Glomerular visceral epithelial cell (primary cell): ENCODE measurements around the gene BCL2L13.
A peak's percentile ranks its signal among the peaks of the same experiment; 100 is the strongest.
"Not testable (repeated sequence)": the region's sequence is repeated elsewhere in the genome, so short reads cannot be mapped to it uniquely, and the experiment has no call there.

Source experiments
- DNase-seq: peaks from one replicate; pipeline ENCODE4 v3.0.0-alpha.2; 2016; ENCODE audit errors: extremely low spot score

Gene BCL2L13

GRCh38 chr22:17634696-17635095, 3.9 kb upstream of the BCL2L13 start:
- peak; percentile 53 for DNase-seq

DNA sequence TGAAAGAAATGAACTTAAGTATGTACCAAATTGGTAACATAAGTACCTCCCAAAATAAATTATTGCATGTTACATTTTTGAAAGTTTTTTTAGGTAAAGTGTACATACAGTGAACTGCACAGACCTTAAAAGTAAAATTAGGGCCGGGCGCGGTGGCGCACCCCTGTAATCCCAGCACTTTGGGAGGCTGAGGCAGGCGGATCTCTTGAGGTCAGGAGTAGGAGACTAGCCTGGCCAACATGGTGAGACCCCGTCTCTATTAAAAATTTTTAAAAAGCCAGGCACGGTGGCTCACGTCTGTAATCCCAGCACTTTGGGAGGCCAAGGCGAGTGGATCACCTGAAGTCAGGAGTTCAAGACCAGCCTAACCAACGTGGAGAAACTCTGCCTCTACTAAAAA, 1.7 kb upstream of the BCL2L13 start:
- DNase-seq, result not testable (repeated sequence)

- no peak for DNase-seq
Observed at GRCh38 chr22:17637490-17638181, 921 bp upstream of the BCL2L13 start.

DNA sequence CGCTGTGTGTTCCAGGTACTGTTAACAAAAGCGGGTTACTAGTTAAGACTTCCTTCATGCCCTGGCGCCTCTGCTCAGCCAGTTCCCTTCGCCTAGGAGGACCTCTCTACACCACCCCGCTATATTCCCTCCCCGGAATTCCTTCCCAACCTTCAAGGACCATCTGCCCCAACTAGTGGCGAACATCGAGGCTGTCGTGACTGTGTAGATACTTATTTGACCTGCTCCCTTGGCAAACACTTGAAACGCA, 450 bp upstream of the BCL2L13 start:
- no peak for DNase-seq

GRCh38 chr22:17639247-17639741, 737 bp downstream of the BCL2L13 start:
- DNase-seq, result peak; percentile 17

- DNase-seq, result no peak
Observed at GRCh38 chr22:17641269-17641668, 2.7 kb downstream of the BCL2L13 start.

- DNase-seq, result not testable (repeated sequence)
Observed at GRCh38 chr22:17642357-17642756, 3.8 kb downstream of the BCL2L13 start.

- DNase-seq, result no peak
Observed at GRCh38 chr22:17647452-17647851, 8.9 kb downstream of the BCL2L13 start.

DNA sequence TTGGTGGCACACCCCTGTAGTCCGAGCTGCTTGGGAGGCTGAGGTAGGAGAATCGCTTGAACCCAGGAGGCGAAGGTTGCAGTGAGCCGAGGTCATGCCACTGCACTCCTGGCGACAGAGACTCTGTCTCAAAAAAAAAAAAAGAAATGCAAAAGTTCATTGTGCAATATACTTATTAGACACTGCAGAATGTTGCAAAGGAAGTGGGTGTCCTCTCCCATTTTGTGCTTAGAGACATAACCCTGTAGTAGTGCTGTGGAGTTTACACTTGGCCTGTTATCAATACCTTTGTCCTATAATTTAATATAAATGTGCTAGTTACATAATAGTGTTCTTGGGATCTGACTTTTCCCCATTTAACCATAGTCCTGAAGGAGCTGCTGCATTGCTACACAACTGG, 9.4 kb downstream of the BCL2L13 start:
- no peak for DNase-seq

GRCh38 chr22:17648569-17648968, 10.0 kb downstream of the BCL2L13 start:
- DNase-seq, result no peak

- DNase-seq, result no peak
Observed at GRCh38 chr22:17655289-17655688, 16.7 kb downstream of the BCL2L13 start.

DNA sequence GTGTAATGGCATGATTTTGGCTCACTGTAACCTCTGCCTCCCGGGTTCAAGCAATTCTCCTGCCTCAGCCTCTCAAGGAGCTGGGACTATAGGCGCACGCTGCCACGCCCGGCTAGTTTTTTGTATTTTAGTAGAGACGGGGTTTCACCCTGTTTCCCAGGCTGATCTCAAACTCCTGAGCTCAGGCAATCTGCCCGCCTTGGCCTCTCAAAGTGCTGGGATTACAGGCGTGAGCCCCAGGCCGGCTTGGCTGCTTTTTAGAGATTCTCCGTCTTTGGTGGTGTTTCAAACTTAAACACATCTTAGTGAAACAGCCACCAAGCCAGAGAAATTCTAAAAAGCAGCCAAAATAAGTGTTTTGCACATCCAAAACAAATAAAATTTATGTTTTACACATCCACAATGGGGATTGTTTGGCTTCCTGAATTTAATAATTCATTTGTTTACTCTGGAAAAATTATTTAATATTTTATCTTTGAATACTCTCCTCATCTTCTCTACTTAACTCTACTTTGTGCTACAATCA, 18.4 kb downstream of the BCL2L13 start:
- no peak for DNase-seq

- DNase-seq, result no peak
Observed at GRCh38 chr22:17664414-17665055, 26.0 kb downstream of the BCL2L13 start.

- DNase-seq, result no peak
Observed at GRCh38 chr22:17665248-17665647, 26.7 kb downstream of the BCL2L13 start.

- no peak for DNase-seq
Observed at GRCh38 chr22:17665854-17666253, 27.3 kb downstream of the BCL2L13 start.

GRCh38 chr22:17671521-17672092, 33.0 kb downstream of the BCL2L13 start:
- not testable (repeated sequence) for DNase-seq

GRCh38 chr22:17672417-17672991, 33.9 kb downstream of the BCL2L13 start:
- no peak for DNase-seq

GRCh38 chr22:17674152-17674551, 35.6 kb downstream of the BCL2L13 start:
- DNase-seq, result no peak

DNA sequence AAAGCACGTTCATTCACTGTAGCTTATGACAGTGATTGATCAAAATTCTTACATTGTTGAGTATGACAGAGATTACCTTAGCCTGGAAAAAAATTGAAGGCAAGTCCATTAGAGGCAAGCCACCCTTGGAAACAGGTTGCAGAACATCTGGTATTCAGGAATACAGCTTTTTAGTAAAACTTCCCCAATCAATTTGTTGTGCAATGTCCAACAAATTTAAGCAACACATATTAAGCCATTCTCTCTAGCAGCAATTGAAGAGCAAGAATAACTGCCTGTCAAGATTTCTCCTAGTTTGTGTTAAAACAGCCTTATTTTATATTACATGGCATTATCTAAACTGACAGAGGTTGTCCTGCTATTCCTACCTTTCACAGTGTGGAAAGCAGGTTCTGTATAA, 37.0 kb downstream of the BCL2L13 start:
- DNase-seq, result no peak

DNA sequence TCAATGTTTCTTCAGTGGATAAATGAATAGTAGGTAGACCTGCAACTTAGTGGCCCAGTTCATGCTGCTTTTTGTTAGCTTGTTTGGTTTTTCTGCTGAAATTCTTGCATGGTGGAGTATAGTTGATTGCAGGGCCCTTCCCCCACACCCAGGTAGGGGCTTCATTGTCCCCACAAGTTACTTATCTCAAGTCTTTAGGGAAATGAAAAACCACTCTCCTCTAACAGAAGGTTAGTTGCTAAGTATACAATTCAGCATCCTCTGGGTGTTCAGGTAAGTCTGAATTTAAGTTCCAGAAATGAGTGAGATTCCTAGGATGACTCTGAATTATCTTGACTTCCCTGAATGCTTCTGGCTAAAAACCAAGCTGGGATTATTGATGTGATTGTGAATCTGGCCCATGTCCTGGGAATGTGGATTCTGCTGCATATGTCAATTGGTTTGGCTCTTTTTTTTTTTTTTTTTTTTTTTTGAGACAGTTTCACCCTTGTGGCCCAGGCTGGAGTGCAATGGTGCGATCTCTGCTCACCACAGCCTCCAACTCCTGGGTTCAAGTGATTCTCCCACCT, 40.3 kb downstream of the BCL2L13 start:
- no peak for DNase-seq

GRCh38 chr22:17684245-17684644, 45.7 kb downstream of the BCL2L13 start:
- DNase-seq, result no peak

GRCh38 chr22:17692841-17693240, 54.3 kb downstream of the BCL2L13 start:
- DNase-seq, result no peak
